DOHH2 (cell line): Measurements from ENCODE around the gene TFRC.
"Not testable (repeated sequence)": the region's sequence is repeated elsewhere in the genome, so short reads cannot be mapped to it uniquely, and the experiment has no call there.

Experiments
- H3F3A ChIP-seq: fragments of 200-600 bp; sonication (generic), shearing (Covaris generic); 2 replicates; pipeline ENCODE4 v1.6.0; 2016; ENCODE audit warnings: antibody characterized with exemption, mild to moderate bottlenecking; ENCODE audit not compliant: control insufficient read depth, insufficient read depth
- H3K27ac ChIP-seq: fragments of 200-600 bp; sonication (generic); 2 replicates; pipeline ENCODE4 v1.5.1; 2014; ENCODE audit warnings: low read depth, mild to moderate bottlenecking, low read length, moderate library complexity
- H3K27me3 ChIP-seq: fragments of 200-600 bp; sonication (generic); 2 replicates; pipeline ENCODE4 v1.6.1; 2014; ENCODE audit warnings: mild to moderate bottlenecking, low read length, mixed read lengths; ENCODE audit not compliant: control insufficient read depth
- H3K36me3 ChIP-seq: fragments of 200-600 bp; sonication (generic); 2 replicates; pipeline ENCODE4 v1.6.1; 2014; ENCODE audit warnings: mild to moderate bottlenecking, low read length, moderate library complexity, mixed read lengths; ENCODE audit not compliant: control insufficient read depth
- H3K4me1 ChIP-seq: fragments of 200-600 bp; sonication (generic); 2 replicates; pipeline ENCODE4 v1.6.1; 2014; ENCODE audit warnings: mild to moderate bottlenecking, low read length, mixed read lengths; ENCODE audit not compliant: control insufficient read depth
- H3K4me2 ChIP-seq: fragments of 200-600 bp; sonication (generic); 2 replicates; pipeline ENCODE4 v1.6.0; 2014; ENCODE audit warnings: mild to moderate bottlenecking, low read length, moderate library complexity
- H3K4me3 ChIP-seq: fragments of 200-600 bp; sonication (generic); 2 replicates; pipeline ENCODE4 v1.5.1; 2014; ENCODE audit warnings: mild to moderate bottlenecking, low read length, mixed read lengths
- H3K79me2 ChIP-seq: fragments of 200-600 bp; sonication (generic); 2 replicates; pipeline ENCODE4 v1.6.1; 2014; ENCODE audit warnings: mild to moderate bottlenecking, low read length, mixed read lengths; ENCODE audit not compliant: control insufficient read depth
- H3K9me2 ChIP-seq: fragments of 200-600 bp; sonication (generic); replicated peaks from 2 replicates; pipeline ENCODE4 v1.6.1; 2014; ENCODE audit warnings: mild to moderate bottlenecking, low read length, mixed read lengths; ENCODE audit not compliant: control insufficient read depth
- H3K9me3 ChIP-seq: fragments of 200-600 bp; sonication (generic); 2 replicates; pipeline ENCODE4 v1.6.1; 2014; ENCODE audit warnings: antibody characterized with exemption, low read length, mixed read lengths; ENCODE audit not compliant: control insufficient read depth, insufficient read depth
- H4K20me1 ChIP-seq: fragments of 200-600 bp; sonication (generic); 2 replicates; pipeline ENCODE4 v1.6.0; 2014; ENCODE audit warnings: low read depth, mild to moderate bottlenecking, antibody characterized with exemption, low read length, moderate library complexity; ENCODE audit not compliant: control insufficient read depth, insufficient read depth
- EZH2phosphoT487 ChIP-seq: fragments of 200-600 bp; sonication (generic); IDR thresholded peaks from 2 replicates; pipeline ENCODE4 v1.6.1; 2017; ENCODE audit warnings: borderline replicate concordance, mild to moderate bottlenecking, antibody characterized with exemption, low read length, moderate library complexity, mixed read lengths
- TF ChIP-seq, protein P1 (sequence below): fragments of 200-600 bp; sonication (generic); IDR thresholded peaks from one replicate; pipeline ENCODE4 v1.5.1; 2014; ENCODE audit warnings: antibody characterized with exemption, mild to moderate bottlenecking, low read depth, low read length; ENCODE audit not compliant: poor library complexity, severe bottlenecking

TFRC gene

DNA sequence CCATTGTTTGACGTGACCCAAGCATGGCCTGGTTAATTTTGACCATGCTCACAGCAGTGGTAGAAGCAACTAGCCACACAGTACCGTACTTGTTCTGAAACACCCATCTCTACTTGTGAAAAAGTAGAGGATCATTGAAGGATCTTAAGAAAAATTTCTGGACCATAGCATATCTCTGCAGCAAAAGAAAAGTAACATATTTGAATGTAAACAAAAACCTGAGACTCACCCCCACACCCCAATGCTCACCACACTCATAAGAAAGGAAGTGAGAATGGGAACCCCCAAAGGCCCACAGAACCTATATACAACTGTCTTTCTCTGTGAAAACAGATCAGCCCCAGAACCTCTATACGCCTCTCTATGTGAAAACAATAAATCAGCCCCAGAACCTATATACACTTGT is 33.8 kb upstream of the TFRC start:
- Histone ChIP-seq H3K4me1 (peaks cover 52% of the 10 kb centered on the region), H3K27ac (peak overlapping the region; percentile 42), H3K4me2 (peak overlapping the region; percentile 64)

DNA sequence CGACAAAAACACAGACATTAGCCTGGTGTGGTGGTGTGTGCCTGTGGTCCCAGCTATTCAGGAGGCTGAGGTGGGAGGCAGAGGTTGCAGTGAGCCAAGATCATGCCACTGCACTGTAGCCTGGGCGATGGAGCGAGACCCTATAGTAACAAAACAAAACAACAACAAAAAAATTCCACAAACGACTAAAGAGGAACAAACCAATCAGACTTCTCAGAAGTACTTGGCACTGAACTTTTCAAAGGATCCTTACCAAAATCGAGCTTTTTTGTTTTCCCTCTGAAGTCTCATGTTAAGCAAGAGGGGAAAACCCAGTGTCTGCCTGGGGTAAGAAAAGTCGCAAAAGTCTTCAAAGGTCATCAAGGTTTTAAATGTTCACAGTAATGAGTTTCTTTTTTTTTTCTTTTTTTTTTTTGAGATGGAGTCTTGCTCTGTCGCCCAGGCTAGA is 30.1 kb upstream of the TFRC start:
- Histone ChIP-seq H3K79me2 (no peaks in the 10 kb centered on the region), H3K27me3 (no peaks in the 10 kb centered on the region), H4K20me1 (no peaks in the 10 kb centered on the region), H3K4me2 (peak overlapping the region; percentile 8; the same call in 1 of the 2 replicates), H3K9me3 (no peaks in the 10 kb centered on the region), H3K4me3 (no peak overlapping the region), H3K36me3 (no peaks in the 10 kb centered on the region), H3K9me2 (no peaks in the 10 kb centered on the region), H3K4me1 (peaks cover 36% of the 10 kb centered on the region), H3F3A (0 out of 2 replicates have a peak, but pooled peaks cover 3% of the 10 kb centered on the region), H3K27ac (no peak overlapping the region)
- no peak for TF ChIP-seq EZH2phosphoT487
- TF ChIP-seq, protein P1, sequence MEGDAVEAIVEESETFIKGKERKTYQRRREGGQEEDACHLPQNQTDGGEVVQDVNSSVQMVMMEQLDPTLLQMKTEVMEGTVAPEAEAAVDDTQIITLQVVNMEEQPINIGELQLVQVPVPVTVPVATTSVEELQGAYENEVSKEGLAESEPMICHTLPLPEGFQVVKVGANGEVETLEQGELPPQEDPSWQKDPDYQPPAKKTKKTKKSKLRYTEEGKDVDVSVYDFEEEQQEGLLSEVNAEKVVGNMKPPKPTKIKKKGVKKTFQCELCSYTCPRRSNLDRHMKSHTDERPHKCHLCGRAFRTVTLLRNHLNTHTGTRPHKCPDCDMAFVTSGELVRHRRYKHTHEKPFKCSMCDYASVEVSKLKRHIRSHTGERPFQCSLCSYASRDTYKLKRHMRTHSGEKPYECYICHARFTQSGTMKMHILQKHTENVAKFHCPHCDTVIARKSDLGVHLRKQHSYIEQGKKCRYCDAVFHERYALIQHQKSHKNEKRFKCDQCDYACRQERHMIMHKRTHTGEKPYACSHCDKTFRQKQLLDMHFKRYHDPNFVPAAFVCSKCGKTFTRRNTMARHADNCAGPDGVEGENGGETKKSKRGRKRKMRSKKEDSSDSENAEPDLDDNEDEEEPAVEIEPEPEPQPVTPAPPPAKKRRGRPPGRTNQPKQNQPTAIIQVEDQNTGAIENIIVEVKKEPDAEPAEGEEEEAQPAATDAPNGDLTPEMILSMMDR: no peak

More for the DNA sequence above, 33.8 kb upstream of the TFRC start:
- H3K4me3 ChIP-seq: peak overlapping the region; percentile 31
- H3K36me3 ChIP-seq: no peaks in the 10 kb centered on the region
- H3K79me2 ChIP-seq: no peaks in the 10 kb centered on the region
- TF ChIP-seq, protein P1: no peak
- TF ChIP-seq EZH2phosphoT487: no peak
- no peaks in the 10 kb centered on the region for H3K9me2 ChIP-seq
- H3F3A ChIP-seq: 0 out of 2 replicates have a peak, but pooled peaks cover 3% of the 10 kb centered on the region
- H3K27me3 ChIP-seq: no peaks in the 10 kb centered on the region
- no peaks in the 10 kb centered on the region for H3K9me3 ChIP-seq
- H4K20me1 ChIP-seq: no peaks in the 10 kb centered on the region

DNA sequence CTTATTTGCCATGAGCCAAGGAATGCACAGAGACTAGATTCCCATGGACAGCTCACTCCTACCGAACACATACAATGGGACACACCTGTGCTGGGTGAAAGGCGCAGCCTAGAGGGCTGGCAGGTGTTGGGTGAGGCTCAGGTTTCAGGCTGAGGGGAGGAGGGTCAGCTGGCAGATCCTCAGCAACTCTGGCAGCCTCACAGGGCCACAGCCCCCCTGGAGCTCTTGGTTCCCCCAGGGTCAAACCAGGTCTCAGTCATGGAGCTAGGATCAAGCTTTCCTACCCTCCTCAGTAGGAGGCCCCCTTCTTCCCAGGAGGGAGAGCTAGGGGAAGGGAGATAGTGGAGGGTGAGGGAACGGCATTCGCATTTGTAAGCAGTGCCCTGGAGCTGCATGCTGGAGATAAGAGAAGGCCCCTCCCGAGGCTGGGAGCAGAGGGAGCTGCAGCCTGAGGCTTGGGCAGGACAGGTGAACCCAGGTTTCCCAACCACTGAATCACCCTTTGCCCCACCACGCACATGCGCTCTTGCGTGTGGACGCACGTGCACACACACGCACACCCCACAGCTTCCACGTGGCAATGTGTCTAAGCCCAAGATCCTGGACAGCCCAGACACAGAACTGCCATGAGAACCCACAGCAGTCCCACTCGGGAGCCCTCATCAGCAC is 26.3 kb upstream of the TFRC start:
- H3K27ac ChIP-seq: no peak overlapping the region

DNA sequence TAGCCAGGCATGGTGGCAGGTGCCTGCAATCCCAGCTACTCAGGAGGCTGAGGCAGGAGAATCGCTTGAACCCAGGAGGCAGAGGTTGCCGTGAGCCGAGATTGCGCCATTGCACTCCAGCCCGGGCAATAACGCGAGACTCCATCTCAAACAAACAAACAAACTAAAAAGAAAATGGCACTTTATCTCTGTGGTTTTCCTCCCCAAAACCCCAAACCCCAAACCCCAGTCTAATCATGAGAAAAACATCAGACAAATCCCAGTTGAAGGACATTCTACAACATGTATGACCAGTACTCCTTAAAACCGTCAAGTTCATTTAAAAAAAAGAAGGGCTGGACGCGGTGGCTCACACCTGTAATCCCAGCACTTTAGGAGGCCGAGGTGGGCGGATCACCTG is 22.8 kb upstream of the TFRC start:
- not testable (repeated sequence) for H3K79me2 ChIP-seq, H3F3A ChIP-seq, H3K9me3 ChIP-seq, H3K36me3 ChIP-seq, H4K20me1 ChIP-seq, H3K27ac ChIP-seq, H3K27me3 ChIP-seq, H3K9me2 ChIP-seq, H3K4me3 ChIP-seq, H3K4me2 ChIP-seq
- H3K4me1 ChIP-seq: peaks cover 13% of the 10 kb centered on the region

More for the DNA sequence above, 26.3 kb upstream of the TFRC start:
- no peaks in the 10 kb centered on the region for H3K9me3 ChIP-seq
- TF ChIP-seq, protein P1: no peak
- TF ChIP-seq EZH2phosphoT487: no peak
- H3K27me3 ChIP-seq: no peaks in the 10 kb centered on the region
- H3K4me3 ChIP-seq: no peak overlapping the region
- H3K36me3 ChIP-seq: no peaks in the 10 kb centered on the region
- H3K4me2 ChIP-seq: no peak overlapping the region
- H3F3A ChIP-seq: no peaks in the 10 kb centered on the region
- H3K9me2 ChIP-seq: no peaks in the 10 kb centered on the region
- no peaks in the 10 kb centered on the region for H3K79me2 ChIP-seq
- no peaks in the 10 kb centered on the region for H4K20me1 ChIP-seq
- H3K4me1 ChIP-seq: peaks cover 9% of the 10 kb centered on the region

DNA sequence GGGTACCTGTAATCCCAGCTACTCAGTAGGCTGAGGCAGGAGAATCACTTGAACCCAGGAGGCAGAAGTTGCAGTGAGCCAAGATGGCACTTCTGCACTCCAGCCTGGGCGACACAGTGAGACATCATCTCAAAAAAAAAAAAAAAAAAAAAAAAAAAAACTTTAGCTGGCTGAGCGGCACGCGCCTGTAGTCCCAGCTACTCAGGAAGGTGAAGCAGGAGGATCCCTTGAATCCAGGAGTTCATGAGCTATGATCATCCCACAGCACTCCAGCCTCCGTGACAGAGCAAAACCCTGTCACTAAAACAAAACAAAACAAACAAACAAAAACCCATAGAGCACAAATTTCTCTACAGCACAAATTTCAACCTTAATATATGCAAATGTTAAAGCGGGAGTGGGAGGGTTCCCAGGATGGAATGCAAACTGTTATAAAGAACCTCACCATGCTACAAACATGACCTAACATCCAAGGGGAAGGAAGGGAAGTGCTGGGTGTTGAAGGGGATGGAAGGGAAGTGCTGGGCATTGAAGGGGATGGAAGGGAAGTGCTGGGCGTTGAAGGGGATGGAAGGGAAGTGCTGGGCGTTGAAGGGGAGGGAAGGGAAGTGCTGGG is 16.6 kb upstream of the TFRC start:
- not testable (repeated sequence) for H3K79me2 ChIP-seq, H3F3A ChIP-seq, H3K27me3 ChIP-seq, H3K9me2 ChIP-seq, H3K9me3 ChIP-seq, H3K36me3 ChIP-seq, H3K4me3 ChIP-seq, H3K4me2 ChIP-seq, H4K20me1 ChIP-seq
- Histone ChIP-seq H3K27ac (peak overlapping the region; percentile 38; the same call in 1 of the 2 replicates), H3K4me1 (peaks cover 45% of the 10 kb centered on the region)
